Trophoblast cell (in vitro differentiated cells and primary cell): Measurements from ENCODE around the gene CDH5.

Source experiments
- DNase-seq, 2 donors: peaks; one replicate each; pipeline ENCODE4 v3.0.0-alpha.2; 2016
- H2AFZ ChIP-seq: 2 replicates; pipeline ENCODE4 v1.6.1; 2013; ENCODE audit warnings: low read length, moderate library complexity, mild to moderate bottlenecking; ENCODE audit not compliant: insufficient read depth, poor library complexity
- H2AK5ac ChIP-seq: 2 replicates; pipeline ENCODE4 v1.6.1; 2013; ENCODE audit warnings: mild to moderate bottlenecking, low read length
- H2BK120ac ChIP-seq: 2 replicates; pipeline ENCODE4 v1.6.1; 2013; ENCODE audit warnings: low read length, mild to moderate bottlenecking, moderate library complexity; ENCODE audit not compliant: insufficient read depth, poor library complexity
- H2BK12ac ChIP-seq: 2 replicates; pipeline ENCODE4 v1.6.1; 2013; ENCODE audit warnings: mild to moderate bottlenecking, low read length, moderate library complexity
- H2BK5ac ChIP-seq: 2 replicates; pipeline ENCODE4 v1.6.1; 2013; ENCODE audit warnings: low read length, low read depth, moderate library complexity, mild to moderate bottlenecking; ENCODE audit not compliant: poor library complexity
- H3K14ac ChIP-seq: 2 replicates; pipeline ENCODE4 v1.6.1; 2013; ENCODE audit warnings: mild to moderate bottlenecking, low read length
- H3K18ac ChIP-seq: 2 replicates; pipeline ENCODE4 v1.6.1; 2013; ENCODE audit warnings: mild to moderate bottlenecking, low read length
- H3K23ac ChIP-seq: 2 replicates; pipeline ENCODE4 v1.6.1; 2013; ENCODE audit warnings: low read length
- H3K27ac ChIP-seq: 2 replicates; pipeline ENCODE4 v1.5.1; 2013; ENCODE audit warnings: low read depth, mild to moderate bottlenecking, inconsistent platforms, low read length, moderate library complexity
- H3K27me3 ChIP-seq: 2 replicates; pipeline ENCODE4 v1.6.1; 2013; ENCODE audit warnings: inconsistent platforms, mild to moderate bottlenecking, low read length, moderate library complexity; ENCODE audit not compliant: insufficient read depth
- H3K36me3 ChIP-seq, 2 experiments: 1 replicate in 1 of 2; 2 replicates in 1 of 2; pipeline ENCODE4 v1.6.1; 2013; ENCODE audit warnings: low read length in 2 of 2, mild to moderate bottlenecking in 2 of 2, moderate library complexity in 1 of 2; ENCODE audit not compliant: insufficient read depth in 2 of 2, control insufficient read depth in 1 of 2
- H3K4ac ChIP-seq: 2 replicates; pipeline ENCODE4 v1.6.1; 2013; ENCODE audit warnings: low read depth, mild to moderate bottlenecking, low read length, moderate library complexity
- H3K4me1 ChIP-seq, 2 experiments: 1 replicate in 1 of 2; 2 replicates in 1 of 2; pipeline ENCODE4 v1.6.1; 2013; ENCODE audit warnings: low read length in 2 of 2, mild to moderate bottlenecking in 2 of 2, moderate library complexity in 1 of 2; ENCODE audit not compliant: insufficient read depth in 2 of 2, control insufficient read depth in 1 of 2
- H3K4me2 ChIP-seq: 2 replicates; pipeline ENCODE4 v1.6.1; 2013; ENCODE audit warnings: inconsistent platforms, mild to moderate bottlenecking, low read length, moderate library complexity
- H3K4me3 ChIP-seq: 2 replicates; pipeline ENCODE4 v1.5.1; 2013; ENCODE audit warnings: mild to moderate bottlenecking, low read depth, low read length, inconsistent platforms
- H3K79me1 ChIP-seq: one replicate; pipeline ENCODE4 v1.6.1; 2013; ENCODE audit warnings: low read length
- H3K79me2 ChIP-seq: 2 replicates; pipeline ENCODE4 v1.6.1; 2013; ENCODE audit warnings: low read length, mild to moderate bottlenecking; ENCODE audit not compliant: control insufficient read depth, insufficient read depth, poor library complexity
- H3K9ac ChIP-seq: 2 replicates; pipeline ENCODE4 v1.6.1; 2013; ENCODE audit warnings: mild to moderate bottlenecking, low read length
- H3K9me3 ChIP-seq: 2 replicates; pipeline ENCODE4 v1.6.1; 2013; ENCODE audit warnings: low read depth, mild to moderate bottlenecking, control low read depth, inconsistent platforms, low read length; ENCODE audit not compliant: insufficient read depth
- H4K12ac ChIP-seq: 2 replicates; pipeline ENCODE4 v1.6.1; 2013; ENCODE audit warnings: low read depth, mild to moderate bottlenecking, low read length, moderate library complexity
- H4K8ac ChIP-seq: 2 replicates; pipeline ENCODE4 v1.6.1; 2013; ENCODE audit warnings: low read depth, mild to moderate bottlenecking, low read length, moderate library complexity
- H4K91ac ChIP-seq: one replicate; pipeline ENCODE4 v1.6.1; 2013; ENCODE audit warnings: low read depth, mild to moderate bottlenecking, low read length, moderate library complexity
- WGBS: extraction: QIAGEN DNeasy Blood & Tissue Kit; methylation state at CpG from one replicate; pipeline ENCODE4 v1.1.7; 2013; ENCODE audit warnings: missing lambda C conversion rate; ENCODE audit not compliant: insufficient read length, insufficient coverage; ENCODE audit errors: extremely low coverage; 5-methylcytosine and 5-hydroxymethylcytosine counted together

The CDH5 gene

DNA sequence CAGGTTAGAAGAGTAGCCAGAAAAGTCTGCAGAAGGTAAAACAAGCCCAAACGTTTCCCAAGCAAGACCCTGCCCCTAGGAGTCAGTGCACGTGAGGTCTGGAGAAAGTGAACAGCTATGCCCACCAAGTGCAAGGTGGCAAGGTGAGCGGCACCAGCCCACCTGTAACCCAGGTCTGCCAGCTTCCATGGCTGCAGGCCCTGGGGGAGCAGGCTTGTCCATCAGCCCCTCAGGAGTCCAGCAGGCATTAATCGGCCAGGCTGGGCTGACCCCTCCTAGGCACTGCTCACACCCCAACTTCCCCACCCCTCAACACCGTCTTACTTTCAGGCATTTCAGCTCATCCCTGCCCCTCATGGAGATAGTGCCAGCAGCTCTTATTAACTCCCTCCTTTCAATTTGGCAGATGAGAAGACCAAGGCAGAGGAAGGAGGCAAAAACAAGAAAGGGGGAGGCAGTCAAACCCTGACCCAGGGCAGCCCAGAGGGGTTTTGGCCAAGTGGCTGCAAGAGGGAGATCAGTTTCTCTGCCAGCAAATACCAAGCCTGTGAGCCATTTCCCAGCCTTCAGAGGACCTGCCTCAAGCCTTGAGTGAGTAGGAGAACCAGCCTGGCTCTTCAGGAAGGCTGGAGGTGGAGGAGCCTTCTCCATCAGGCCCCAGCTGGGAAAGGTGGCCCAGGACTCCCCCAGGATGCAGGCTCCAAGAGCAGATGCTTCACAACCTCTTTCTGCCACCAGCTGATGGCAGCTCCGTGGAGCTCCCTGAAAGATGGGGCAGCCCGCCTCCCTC lies 75.3 kb downstream of the CDH5 start:
- H3K9ac ChIP-seq: no peak overlapping the region
- H3K23ac ChIP-seq: no peak overlapping the region
- WGBS: no CpG with 5 or more reads among the region's 7 CpGs
- H4K12ac ChIP-seq: no peak overlapping the region
- H3K4ac ChIP-seq: no peak overlapping the region
- no peak overlapping the region for H3K4me3 ChIP-seq
- no peak overlapping the region for H2AK5ac ChIP-seq
- no peak overlapping the region for H3K14ac ChIP-seq
- no peak overlapping the region for H4K91ac ChIP-seq
- H2BK5ac ChIP-seq: no peak overlapping the region
- no peak overlapping the region for H2AFZ ChIP-seq
- H3K27ac ChIP-seq: no peak overlapping the region
- H2BK120ac ChIP-seq: no peak overlapping the region
- H4K8ac ChIP-seq: no peak overlapping the region
- no peak overlapping the region for H3K18ac ChIP-seq
- no peaks in the 10 kb centered on the region for H3K79me1 ChIP-seq
- no peaks in the 10 kb centered on the region for H3K4me1 ChIP-seq
- no peaks in the 10 kb centered on the region for H3K79me2 ChIP-seq
- no peak overlapping the region for H2BK12ac ChIP-seq
- H3K36me3 ChIP-seq: no peaks in the 10 kb centered on the region
- no peaks in the 10 kb centered on the region for H3K9me3 ChIP-seq
- no peak overlapping the region for H3K4me2 ChIP-seq
- no peaks in the 10 kb centered on the region for H3K27me3 ChIP-seq
- no peak for DNase-seq

GRCh38 chr16:66442502-66443268 lies 76.2 kb downstream of the CDH5 start:
- no CpG with 5 or more reads among the region's 6 CpGs for WGBS
- Histone ChIP-seq H2AK5ac (no peak overlapping the region), H3K4me3 (no peak overlapping the region), H3K36me3 (no peaks in the 10 kb centered on the region), H3K27ac (no peak overlapping the region), H3K4ac (no peak overlapping the region), H3K9me3 (no peaks in the 10 kb centered on the region), H2AFZ (no peak overlapping the region), H2BK5ac (no peak overlapping the region), H3K9ac (no peak overlapping the region), H3K79me2 (no peaks in the 10 kb centered on the region), H3K4me1 (no peaks in the 10 kb centered on the region), H3K79me1 (no peaks in the 10 kb centered on the region), H3K23ac (no peak overlapping the region), H2BK120ac (no peak overlapping the region), H4K12ac (no peak overlapping the region), H2BK12ac (no peak overlapping the region), H4K8ac (no peak overlapping the region), H4K91ac (no peak overlapping the region), H3K4me2 (no peak overlapping the region), H3K27me3 (no peaks in the 10 kb centered on the region), H3K18ac (no peak overlapping the region), H3K14ac (no peak overlapping the region)
- DNase-seq: no peak

GRCh38 chr16:66443269-66443652 lies 76.8 kb downstream of the CDH5 start:
- Histone ChIP-seq H3K79me2 (no peaks in the 10 kb centered on the region), H3K27ac (no peak overlapping the region), H2BK12ac (no peak overlapping the region), H3K23ac (no peak overlapping the region), H2AK5ac (no peak overlapping the region), H3K27me3 (no peaks in the 10 kb centered on the region), H3K18ac (no peak overlapping the region), H4K12ac (no peak overlapping the region), H3K36me3 (no peaks in the 10 kb centered on the region), H4K8ac (no peak overlapping the region), H2AFZ (no peak overlapping the region), H2BK5ac (no peak overlapping the region), H3K14ac (no peak overlapping the region), H2BK120ac (no peak overlapping the region), H3K4me1 (no peaks in the 10 kb centered on the region), H3K9me3 (no peaks in the 10 kb centered on the region), H4K91ac (no peak overlapping the region), H3K4me2 (no peak overlapping the region), H3K79me1 (no peaks in the 10 kb centered on the region), H3K4me3 (no peak overlapping the region), H3K4ac (no peak overlapping the region), H3K9ac (no peak overlapping the region)
- no peak for DNase-seq
- no CpG with 5 or more reads among the region's 3 CpGs for WGBS

DNA sequence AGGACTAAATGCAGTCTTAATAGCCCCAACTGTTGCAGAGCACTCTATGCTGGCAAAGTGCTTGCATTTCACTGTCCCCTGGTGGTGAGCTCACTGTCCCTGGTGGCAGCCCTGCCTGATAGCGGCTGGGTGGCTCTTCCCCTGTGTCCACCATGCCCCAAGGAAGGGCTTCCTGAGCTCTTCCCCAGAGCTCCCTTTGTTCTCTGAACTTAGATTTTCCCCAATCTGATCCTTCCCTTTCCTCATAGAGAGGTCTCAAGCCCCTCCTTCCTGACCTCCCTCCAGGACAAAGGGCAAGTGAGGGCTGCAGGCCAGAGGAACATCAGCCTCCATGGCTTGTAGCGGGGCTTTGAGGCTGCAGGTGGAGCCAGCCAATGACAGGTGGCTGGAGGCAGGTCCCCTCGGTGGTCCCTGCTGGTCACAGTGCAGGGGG lies 77.6 kb downstream of the CDH5 start:
- Histone ChIP-seq H3K4ac (no peak overlapping the region), H3K36me3 (no peaks in the 10 kb centered on the region), H3K79me2 (no peaks in the 10 kb centered on the region), H3K4me2 (no peak overlapping the region), H2BK120ac (no peak overlapping the region), H2BK12ac (no peak overlapping the region), H3K18ac (no peak overlapping the region), H2AFZ (no peak overlapping the region), H3K4me3 (no peak overlapping the region), H3K27ac (no peak overlapping the region), H3K27me3 (no peaks in the 10 kb centered on the region), H3K4me1 (no peaks in the 10 kb centered on the region), H4K12ac (no peak overlapping the region), H4K91ac (no peak overlapping the region), H3K79me1 (no peaks in the 10 kb centered on the region), H2BK5ac (no peak overlapping the region), H3K9me3 (no peaks in the 10 kb centered on the region), H3K14ac (no peak overlapping the region), H3K9ac (no peak overlapping the region), H3K23ac (no peak overlapping the region), H2AK5ac (no peak overlapping the region), H4K8ac (no peak overlapping the region)
- WGBS: no CpG with 5 or more reads among the region's 3 CpGs
- no peak for DNase-seq
